ENCODE measurements around the gene THAP8. TPM values are rescaled to one million over a fixed set of nuclear protein-coding genes. Genes with fewer than 3 reads are reported as not detected.
"Not testable (repeated sequence)": the region's sequence is repeated elsewhere in the genome, so short reads cannot be mapped to it uniquely, and the experiment has no call there.

THAP8 gene
- total RNA-seq, 2 experiments from 2014 or later, result 1.1 to 1.2 TPM

GRCh38 chr19:36084231-36085009, 30.3 kb upstream of the THAP8 start:
- CTCF ChIA-PET, result no interaction called here
- Mint-ChIP-seq H3K27ac (no peak overlapping the region), H3K27me3 (ENCODE audit: low read depth) (no peaks in the 10 kb centered on the region), H3K4me3 (no peak overlapping the region), H3K9me3 (no peaks in the 10 kb centered on the region), H3K4me1 (ENCODE audit: low read depth) (no peaks in the 10 kb centered on the region), H3K36me3 (ENCODE audit: low read depth) (peaks cover 64% of the 10 kb centered on the region)
- intact Hi-C loops (cut with micrococcal nuclease), result no loop called here
- no peak for DNase-seq

GRCh38 chr19:36082916-36083315, 28.8 kb upstream of the THAP8 start:
- intact Hi-C loops (cut with micrococcal nuclease), result no loop called here
- no peak for DNase-seq
- Mint-ChIP-seq H3K4me3 (no peak overlapping the region), H3K27me3 (ENCODE audit: low read depth) (no peaks in the 10 kb centered on the region), H3K9me3 (no peaks in the 10 kb centered on the region), H3K27ac (no peak overlapping the region), H3K4me1 (ENCODE audit: low read depth) (no peaks in the 10 kb centered on the region), H3K36me3 (ENCODE audit: low read depth) (peaks cover 62% of the 10 kb centered on the region)
- CTCF ChIA-PET, result no interaction called here

- CTCF ChIA-PET, result no interaction called here
Observed at GRCh38 chr19:36081894-36082293, 27.8 kb upstream of the THAP8 start.

GRCh38 chr19:36081385-36081784, 27.3 kb upstream of the THAP8 start:
- no peak overlapping the region for H3K4me3 Mint-ChIP-seq
- peaks cover 58% of the 10 kb centered on the region for H3K36me3 Mint-ChIP-seq (ENCODE audit: low read depth)
- no peak for DNase-seq
- CTCF ChIA-PET, result no interaction called here
- H3K27ac Mint-ChIP-seq, result no peak overlapping the region
- H3K9me3 Mint-ChIP-seq, result no peaks in the 10 kb centered on the region
- no peaks in the 10 kb centered on the region for H3K4me1 Mint-ChIP-seq (ENCODE audit: low read depth)
- intact Hi-C loops (cut with micrococcal nuclease), result no loop called here
- no peaks in the 10 kb centered on the region for H3K27me3 Mint-ChIP-seq (ENCODE audit: low read depth)

More at GRCh38 chr19:36081894-36082293, 27.8 kb upstream of the THAP8 start:
- Mint-ChIP-seq H3K9me3 (no peaks in the 10 kb centered on the region), H3K4me3 (no peak overlapping the region), H3K27me3 (ENCODE audit: low read depth) (no peaks in the 10 kb centered on the region), H3K4me1 (ENCODE audit: low read depth) (no peaks in the 10 kb centered on the region), H3K36me3 (ENCODE audit: low read depth) (peaks cover 62% of the 10 kb centered on the region), H3K27ac (no peak overlapping the region)
- intact Hi-C loops (cut with micrococcal nuclease), result no loop called here
- DNase-seq, result no peak

GRCh38 chr19:36079389-36079945, 25.4 kb upstream of the THAP8 start:
- no peaks in the 10 kb centered on the region for H3K27me3 Mint-ChIP-seq (ENCODE audit: low read depth)
- H3K27ac Mint-ChIP-seq, result no peak overlapping the region
- intact Hi-C loops (cut with micrococcal nuclease), result no loop called here
- no peak overlapping the region for H3K4me3 Mint-ChIP-seq
- no peak for DNase-seq
- H3K4me1 Mint-ChIP-seq (ENCODE audit: low read depth), result no peaks in the 10 kb centered on the region
- peaks cover 53% of the 10 kb centered on the region for H3K36me3 Mint-ChIP-seq (ENCODE audit: low read depth)
- no peaks in the 10 kb centered on the region for H3K9me3 Mint-ChIP-seq
- CTCF ChIA-PET, result interaction anchor here (0.6 kb wide), 2 partner anchors 39 to 147 kb away, joined by 3 to 5 read pairs; no protein-coding TSS in a partner anchor

- Mint-ChIP-seq H3K4me3 (no peak overlapping the region), H3K36me3 (ENCODE audit: low read depth) (peaks cover 39% of the 10 kb centered on the region), H3K9me3 (no peaks in the 10 kb centered on the region), H3K4me1 (ENCODE audit: low read depth) (peaks cover 2% of the 10 kb centered on the region), H3K27ac (no peak overlapping the region), H3K27me3 (ENCODE audit: low read depth) (no peaks in the 10 kb centered on the region)
- DNase-seq, result no peak
- CTCF ChIA-PET, result no interaction called here
- intact Hi-C loops (cut with micrococcal nuclease), result no loop called here
Observed at GRCh38 chr19:36073121-36073876, 19.2 kb upstream of the THAP8 start.

- CTCF ChIA-PET, result no interaction called here
Observed at GRCh38 chr19:36072081-36072480, 18.0 kb upstream of the THAP8 start.

GRCh38 chr19:36068810-36069499, 14.9 kb upstream of the THAP8 start:
- CTCF ChIA-PET; intact Hi-C loops (cut with micrococcal nuclease); DNase-seq; H3K27me3 Mint-ChIP-seq (ENCODE audit: low read depth); H3K4me1 Mint-ChIP-seq (ENCODE audit: low read depth); H3K27ac Mint-ChIP-seq; H3K4me3 Mint-ChIP-seq; H3K9me3 Mint-ChIP-seq: not testable (repeated sequence)
- peaks cover 45% of the 10 kb centered on the region for H3K36me3 Mint-ChIP-seq (ENCODE audit: low read depth)

More at GRCh38 chr19:36072081-36072480, 18.0 kb upstream of the THAP8 start:
- Mint-ChIP-seq H3K4me1 (ENCODE audit: low read depth) (peaks cover 2% of the 10 kb centered on the region), H3K27ac (no peak overlapping the region), H3K36me3 (ENCODE audit: low read depth) (peaks cover 45% of the 10 kb centered on the region), H3K27me3 (ENCODE audit: low read depth) (no peaks in the 10 kb centered on the region), H3K4me3 (no peak overlapping the region), H3K9me3 (no peaks in the 10 kb centered on the region)
- intact Hi-C loops (cut with micrococcal nuclease), result no loop called here
- no peak for DNase-seq

GRCh38 chr19:36067681-36068080, 13.6 kb upstream of the THAP8 start:
- H3K4me3 Mint-ChIP-seq, result no peak overlapping the region
- peaks cover 39% of the 10 kb centered on the region for H3K36me3 Mint-ChIP-seq (ENCODE audit: low read depth)
- CTCF ChIA-PET, result no interaction called here
- H3K4me1 Mint-ChIP-seq (ENCODE audit: low read depth), result peaks cover 2% of the 10 kb centered on the region
- intact Hi-C loops (cut with micrococcal nuclease), result no loop called here
- H3K27ac Mint-ChIP-seq, result no peak overlapping the region
- no peaks in the 10 kb centered on the region for H3K9me3 Mint-ChIP-seq
- no peak for DNase-seq
- H3K27me3 Mint-ChIP-seq (ENCODE audit: low read depth), result no peaks in the 10 kb centered on the region

- CTCF ChIA-PET, result no interaction called here
- no peaks in the 10 kb centered on the region for H3K27me3 Mint-ChIP-seq (ENCODE audit: low read depth)
- intact Hi-C loops (cut with micrococcal nuclease), result no loop called here
- peaks cover 32% of the 10 kb centered on the region for H3K36me3 Mint-ChIP-seq (ENCODE audit: low read depth)
- no peak for DNase-seq
- H3K4me1 Mint-ChIP-seq (ENCODE audit: low read depth), result no peaks in the 10 kb centered on the region
- no peaks in the 10 kb centered on the region for H3K9me3 Mint-ChIP-seq
- no peak overlapping the region for H3K27ac Mint-ChIP-seq
- H3K4me3 Mint-ChIP-seq, result no peak overlapping the region
Observed at GRCh38 chr19:36064826-36065225, 10.7 kb upstream of the THAP8 start.

- CTCF ChIA-PET, result interaction anchor here (1.2 kb wide), 1 partner anchor 113 kb away, joined by 3 read pairs; no protein-coding TSS in a partner anchor
- Mint-ChIP-seq H3K36me3 (ENCODE audit: low read depth) (peaks cover 22% of the 10 kb centered on the region), H3K4me1 (ENCODE audit: low read depth) (peaks cover under 1% of the 10 kb centered on the region), H3K9me3 (no peaks in the 10 kb centered on the region), H3K27ac (no peak overlapping the region), H3K4me3 (no peak overlapping the region), H3K27me3 (ENCODE audit: low read depth) (no peaks in the 10 kb centered on the region)
- intact Hi-C loops (cut with micrococcal nuclease), result no loop called here
- no peak for DNase-seq
Observed at GRCh38 chr19:36061367-36061766, 7.3 kb upstream of the THAP8 start.

GRCh38 chr19:36060430-36060829, 6.3 kb upstream of the THAP8 start:
- intact Hi-C loops (cut with micrococcal nuclease), result no loop called here
- H3K27ac Mint-ChIP-seq, result no peak overlapping the region
- peaks cover 18% of the 10 kb centered on the region for H3K36me3 Mint-ChIP-seq (ENCODE audit: low read depth)
- CTCF ChIA-PET, result interaction anchor here (1.2 to 1.7 kb wide), 2 partner anchors 109 to 114 kb away, joined by 3 to 4 read pairs; no protein-coding TSS in a partner anchor
- peak; percentile 20 for DNase-seq
- peaks cover 7% of the 10 kb centered on the region for H3K4me1 Mint-ChIP-seq (ENCODE audit: low read depth)
- no peaks in the 10 kb centered on the region for H3K27me3 Mint-ChIP-seq (ENCODE audit: low read depth)
- H3K9me3 Mint-ChIP-seq, result no peaks in the 10 kb centered on the region
- H3K4me3 Mint-ChIP-seq, result no peak overlapping the region

Measured in activated naive CD4-positive, alpha-beta T cell treated with anti-CD3 and anti-CD28 coated beads for 36 hours (primary cell).